ENCODE results near the gene PRSS38. TPM values are rescaled to one million over a fixed set of nuclear protein-coding genes. Genes with fewer than 3 reads are reported as not detected.

PRSS38 gene
- total and polyA plus RNA-seq, 2 experiments from 2014 or later: not detected

DNA sequence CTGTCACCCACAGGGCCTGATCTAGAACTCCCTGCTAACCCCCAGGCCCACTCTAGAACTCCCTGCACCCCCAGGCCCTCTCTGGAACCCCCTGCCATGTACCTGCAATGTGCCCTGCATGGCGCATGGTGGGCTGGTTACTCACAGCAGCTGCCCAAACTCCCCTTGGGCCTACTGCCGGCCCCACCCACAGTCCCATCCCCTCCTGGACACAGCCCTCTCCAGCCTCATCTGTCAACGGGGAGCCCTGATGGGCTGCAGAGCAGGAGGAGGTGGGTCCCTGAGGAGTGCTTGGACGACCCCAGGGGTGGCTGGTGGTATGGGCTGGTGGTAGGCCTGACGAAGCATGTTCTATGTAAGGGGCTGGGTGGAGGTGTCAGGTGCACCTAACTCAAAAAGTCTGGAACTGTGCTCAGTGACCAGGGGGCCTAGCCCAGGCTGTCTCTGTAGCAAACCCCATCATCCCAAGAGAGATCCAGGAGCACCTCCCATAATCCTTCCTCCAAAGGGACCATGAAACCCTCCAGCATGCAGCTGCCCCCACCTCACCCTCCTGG lies 19.0 kb upstream of the PRSS38 start:
- peaks cover 2% of the 10 kb centered on the region for H3K27me3 Mint-ChIP-seq (ENCODE audit: insufficient read depth, low read depth, poor library complexity)
- no peaks in the 10 kb centered on the region for H3K36me3 ChIP-seq (ENCODE audit: insufficient read depth)
- ATAC-seq (no peak), DNase-seq (ENCODE audit: low spot score) (no peak)
- H3K27me3 ChIP-seq (ENCODE audit: insufficient read depth): no peaks in the 10 kb centered on the region
- H3K4me3 Mint-ChIP-seq: no peak overlapping the region
- H3K4me2 ChIP-seq: no peak overlapping the region
- no peaks in the 10 kb centered on the region for H3K9me3 Mint-ChIP-seq
- H3F3A ChIP-seq (replicated peaks; ENCODE audit: low read depth): no peaks in the 10 kb centered on the region
- no peak overlapping the region for H3K4me3 ChIP-seq
- H3K4me1 ChIP-seq (ENCODE audit: insufficient read depth): peaks cover 16% of the 10 kb centered on the region
- no peaks in the 10 kb centered on the region; the same call in 1 of the 2 replicates for H4K20me1 ChIP-seq (replicated peaks; ENCODE audit: insufficient read depth)
- no peak overlapping the region for H3K27ac Mint-ChIP-seq
- H2AFZ ChIP-seq: no peak overlapping the region
- H3K4me1 Mint-ChIP-seq: peaks cover 16% of the 10 kb centered on the region
- H3K79me2 ChIP-seq (replicated peaks; ENCODE audit: insufficient read depth): no peaks in the 10 kb centered on the region
- TF ChIP-seq, protein P1, sequence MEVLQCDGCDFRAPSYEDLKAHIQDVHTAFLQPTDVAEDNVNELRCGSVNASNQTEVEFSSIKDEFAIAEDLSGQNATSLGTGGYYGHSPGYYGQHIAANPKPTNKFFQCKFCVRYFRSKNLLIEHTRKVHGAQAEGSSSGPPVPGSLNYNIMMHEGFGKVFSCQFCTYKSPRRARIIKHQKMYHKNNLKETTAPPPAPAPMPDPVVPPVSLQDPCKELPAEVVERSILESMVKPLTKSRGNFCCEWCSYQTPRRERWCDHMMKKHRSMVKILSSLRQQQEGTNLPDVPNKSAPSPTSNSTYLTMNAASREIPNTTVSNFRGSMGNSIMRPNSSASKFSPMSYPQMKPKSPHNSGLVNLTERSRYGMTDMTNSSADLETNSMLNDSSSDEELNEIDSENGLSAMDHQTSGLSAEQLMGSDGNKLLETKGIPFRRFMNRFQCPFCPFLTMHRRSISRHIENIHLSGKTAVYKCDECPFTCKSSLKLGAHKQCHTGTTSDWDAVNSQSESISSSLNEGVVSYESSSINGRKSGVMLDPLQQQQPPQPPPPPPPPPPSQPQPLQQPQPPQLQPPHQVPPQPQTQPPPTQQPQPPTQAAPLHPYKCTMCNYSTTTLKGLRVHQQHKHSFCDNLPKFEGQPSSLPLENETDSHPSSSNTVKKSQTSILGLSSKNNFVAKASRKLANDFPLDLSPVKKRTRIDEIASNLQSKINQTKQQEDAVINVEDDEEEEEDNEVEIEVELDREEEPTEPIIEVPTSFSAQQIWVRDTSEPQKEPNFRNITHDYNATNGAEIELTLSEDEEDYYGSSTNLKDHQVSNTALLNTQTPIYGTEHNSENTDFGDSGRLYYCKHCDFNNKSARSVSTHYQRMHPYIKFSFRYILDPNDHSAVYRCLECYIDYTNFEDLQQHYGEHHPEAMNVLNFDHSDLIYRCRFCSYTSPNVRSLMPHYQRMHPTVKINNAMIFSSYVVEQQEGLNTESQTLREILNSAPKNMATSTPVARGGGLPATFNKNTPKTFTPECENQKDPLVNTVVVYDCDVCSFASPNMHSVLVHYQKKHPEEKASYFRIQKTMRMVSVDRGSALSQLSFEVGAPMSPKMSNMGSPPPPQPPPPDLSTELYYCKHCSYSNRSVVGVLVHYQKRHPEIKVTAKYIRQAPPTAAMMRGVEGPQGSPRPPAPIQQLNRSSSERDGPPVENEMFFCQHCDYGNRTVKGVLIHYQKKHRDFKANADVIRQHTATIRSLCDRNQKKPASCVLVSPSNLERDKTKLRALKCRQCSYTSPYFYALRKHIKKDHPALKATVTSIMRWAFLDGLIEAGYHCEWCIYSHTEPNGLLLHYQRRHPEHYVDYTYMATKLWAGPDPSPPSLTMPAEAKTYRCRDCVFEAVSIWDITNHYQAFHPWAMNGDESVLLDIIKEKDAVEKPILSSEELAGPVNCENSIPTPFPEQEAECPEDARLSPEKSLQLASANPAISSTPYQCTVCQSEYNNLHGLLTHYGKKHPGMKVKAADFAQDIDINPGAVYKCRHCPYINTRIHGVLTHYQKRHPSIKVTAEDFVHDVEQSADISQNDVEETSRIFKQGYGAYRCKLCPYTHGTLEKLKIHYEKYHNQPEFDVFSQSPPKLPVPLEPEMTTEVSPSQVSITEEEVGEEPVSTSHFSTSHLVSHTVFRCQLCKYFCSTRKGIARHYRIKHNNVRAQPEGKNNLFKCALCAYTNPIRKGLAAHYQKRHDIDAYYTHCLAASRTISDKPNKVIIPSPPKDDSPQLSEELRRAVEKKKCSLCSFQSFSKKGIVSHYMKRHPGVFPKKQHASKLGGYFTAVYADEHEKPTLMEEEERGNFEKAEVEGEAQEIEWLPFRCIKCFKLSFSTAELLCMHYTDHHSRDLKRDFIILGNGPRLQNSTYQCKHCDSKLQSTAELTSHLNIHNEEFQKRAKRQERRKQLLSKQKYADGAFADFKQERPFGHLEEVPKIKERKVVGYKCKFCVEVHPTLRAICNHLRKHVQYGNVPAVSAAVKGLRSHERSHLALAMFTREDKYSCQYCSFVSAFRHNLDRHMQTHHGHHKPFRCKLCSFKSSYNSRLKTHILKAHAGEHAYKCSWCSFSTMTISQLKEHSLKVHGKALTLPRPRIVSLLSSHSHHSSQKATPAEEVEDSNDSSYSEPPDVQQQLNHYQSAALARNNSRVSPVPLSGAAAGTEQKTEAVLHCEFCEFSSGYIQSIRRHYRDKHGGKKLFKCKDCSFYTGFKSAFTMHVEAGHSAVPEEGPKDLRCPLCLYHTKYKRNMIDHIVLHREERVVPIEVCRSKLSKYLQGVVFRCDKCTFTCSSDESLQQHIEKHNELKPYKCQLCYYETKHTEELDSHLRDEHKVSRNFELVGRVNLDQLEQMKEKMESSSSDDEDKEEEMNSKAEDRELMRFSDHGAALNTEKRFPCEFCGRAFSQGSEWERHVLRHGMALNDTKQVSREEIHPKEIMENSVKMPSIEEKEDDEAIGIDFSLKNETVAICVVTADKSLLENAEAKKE (CRISPR knock-in tag; IDR thresholded peaks at IDR 0.05): no peak
- TF ChIP-seq JUNB (IDR thresholded peaks at IDR 0.05; ENCODE audit: unreplicated experiment) (no peak), STAT1 (IDR thresholded peaks at IDR 0.05; ENCODE audit: unreplicated experiment) (no peak), POLR2AphosphoS5 (IDR thresholded peaks at IDR 0.05; ENCODE audit: low read depth) (no peak), EZH2 (IDR thresholded peaks at IDR 0.05; ENCODE audit: low read depth, unreplicated experiment) (no peak), ZNF331 (CRISPR knock-in tag; IDR thresholded peaks at IDR 0.05; ENCODE audit: low read depth) (no peak), EZH2phosphoT487 (IDR thresholded peaks at IDR 0.05; ENCODE audit: unreplicated experiment) (no peak), ZNF114 (CRISPR knock-in tag; IDR thresholded peaks at IDR 0.05) (no peak), CREB1 (CRISPR knock-in tag; IDR thresholded peaks at IDR 0.05; ENCODE audit: low read depth) (no peak), NANOG (IDR thresholded peaks at IDR 0.05; ENCODE audit: borderline replicate concordance) (no peak), REST (IDR thresholded peaks at IDR 0.05; ENCODE audit: unreplicated experiment) (no peak)
- TF ChIP-seq, protein P2, sequence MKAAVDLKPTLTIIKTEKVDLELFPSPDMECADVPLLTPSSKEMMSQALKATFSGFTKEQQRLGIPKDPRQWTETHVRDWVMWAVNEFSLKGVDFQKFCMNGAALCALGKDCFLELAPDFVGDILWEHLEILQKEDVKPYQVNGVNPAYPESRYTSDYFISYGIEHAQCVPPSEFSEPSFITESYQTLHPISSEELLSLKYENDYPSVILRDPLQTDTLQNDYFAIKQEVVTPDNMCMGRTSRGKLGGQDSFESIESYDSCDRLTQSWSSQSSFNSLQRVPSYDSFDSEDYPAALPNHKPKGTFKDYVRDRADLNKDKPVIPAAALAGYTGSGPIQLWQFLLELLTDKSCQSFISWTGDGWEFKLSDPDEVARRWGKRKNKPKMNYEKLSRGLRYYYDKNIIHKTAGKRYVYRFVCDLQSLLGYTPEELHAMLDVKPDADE (IDR thresholded peaks at IDR 0.05): no peak
- TF ChIP-seq, protein P3, sequence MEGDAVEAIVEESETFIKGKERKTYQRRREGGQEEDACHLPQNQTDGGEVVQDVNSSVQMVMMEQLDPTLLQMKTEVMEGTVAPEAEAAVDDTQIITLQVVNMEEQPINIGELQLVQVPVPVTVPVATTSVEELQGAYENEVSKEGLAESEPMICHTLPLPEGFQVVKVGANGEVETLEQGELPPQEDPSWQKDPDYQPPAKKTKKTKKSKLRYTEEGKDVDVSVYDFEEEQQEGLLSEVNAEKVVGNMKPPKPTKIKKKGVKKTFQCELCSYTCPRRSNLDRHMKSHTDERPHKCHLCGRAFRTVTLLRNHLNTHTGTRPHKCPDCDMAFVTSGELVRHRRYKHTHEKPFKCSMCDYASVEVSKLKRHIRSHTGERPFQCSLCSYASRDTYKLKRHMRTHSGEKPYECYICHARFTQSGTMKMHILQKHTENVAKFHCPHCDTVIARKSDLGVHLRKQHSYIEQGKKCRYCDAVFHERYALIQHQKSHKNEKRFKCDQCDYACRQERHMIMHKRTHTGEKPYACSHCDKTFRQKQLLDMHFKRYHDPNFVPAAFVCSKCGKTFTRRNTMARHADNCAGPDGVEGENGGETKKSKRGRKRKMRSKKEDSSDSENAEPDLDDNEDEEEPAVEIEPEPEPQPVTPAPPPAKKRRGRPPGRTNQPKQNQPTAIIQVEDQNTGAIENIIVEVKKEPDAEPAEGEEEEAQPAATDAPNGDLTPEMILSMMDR (conservative IDR thresholded peaks at IDR 0.05; ENCODE audit: low read depth in 2 of 2): no peak
- no peak overlapping the region for H3K27ac ChIP-seq (ENCODE audit: low read depth)
- H3K36me3 Mint-ChIP-seq (ENCODE audit: low read depth): no peaks in the 10 kb centered on the region; the same call in 2 of the 3 replicates
- no peaks in the 10 kb centered on the region for H3K9me2 ChIP-seq (ENCODE audit: insufficient read depth)
